Measurements from ENCODE around the gene HSD17B2. TPM values are rescaled to one million over a fixed set of nuclear protein-coding genes. Genes with fewer than 3 reads are reported as not detected.
"Not testable (repeated sequence)": the region's sequence is repeated elsewhere in the genome, so short reads cannot be mapped to it uniquely, and the experiment has no call there.

The HSD17B2 gene
- total RNA-seq, 4 donors from 2014 or later: not detected

DNA sequence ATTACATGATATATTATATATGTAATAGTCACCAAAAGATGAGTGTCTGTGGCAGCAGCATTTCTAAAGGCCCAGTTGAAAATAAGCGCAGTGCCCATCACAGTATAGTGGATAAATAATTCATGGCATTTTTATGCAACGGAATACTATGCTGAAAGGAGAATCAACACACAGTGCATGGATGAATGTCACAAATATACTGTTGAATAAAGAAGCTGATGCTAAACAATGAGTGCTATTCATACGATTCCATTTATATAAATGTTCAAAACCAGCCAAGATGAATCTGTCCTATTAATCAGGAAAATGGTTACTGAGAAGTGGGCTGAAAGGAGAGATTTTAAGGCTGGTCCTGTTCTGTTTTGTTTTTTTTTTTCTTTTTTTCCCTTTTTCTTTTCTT is 61.6 kb downstream of the HSD17B2 start:
- Histone ChIP-seq H3K4me3 (replicated peaks in 1 of 3) (no peak overlapping the region), H3K27me3 (no peaks in the 10 kb centered on the region), H3K27ac (no peak overlapping the region), H3K36me3 (no peaks in the 10 kb centered on the region), H3K4me1 (no peaks in the 10 kb centered on the region), H3K9me3 (no peaks in the 10 kb centered on the region)
- TF ChIP-seq POLR2A (IDR thresholded peaks at IDR 0.05): no peak
- TF ChIP-seq, protein P1, sequence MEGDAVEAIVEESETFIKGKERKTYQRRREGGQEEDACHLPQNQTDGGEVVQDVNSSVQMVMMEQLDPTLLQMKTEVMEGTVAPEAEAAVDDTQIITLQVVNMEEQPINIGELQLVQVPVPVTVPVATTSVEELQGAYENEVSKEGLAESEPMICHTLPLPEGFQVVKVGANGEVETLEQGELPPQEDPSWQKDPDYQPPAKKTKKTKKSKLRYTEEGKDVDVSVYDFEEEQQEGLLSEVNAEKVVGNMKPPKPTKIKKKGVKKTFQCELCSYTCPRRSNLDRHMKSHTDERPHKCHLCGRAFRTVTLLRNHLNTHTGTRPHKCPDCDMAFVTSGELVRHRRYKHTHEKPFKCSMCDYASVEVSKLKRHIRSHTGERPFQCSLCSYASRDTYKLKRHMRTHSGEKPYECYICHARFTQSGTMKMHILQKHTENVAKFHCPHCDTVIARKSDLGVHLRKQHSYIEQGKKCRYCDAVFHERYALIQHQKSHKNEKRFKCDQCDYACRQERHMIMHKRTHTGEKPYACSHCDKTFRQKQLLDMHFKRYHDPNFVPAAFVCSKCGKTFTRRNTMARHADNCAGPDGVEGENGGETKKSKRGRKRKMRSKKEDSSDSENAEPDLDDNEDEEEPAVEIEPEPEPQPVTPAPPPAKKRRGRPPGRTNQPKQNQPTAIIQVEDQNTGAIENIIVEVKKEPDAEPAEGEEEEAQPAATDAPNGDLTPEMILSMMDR (IDR thresholded peaks at IDR 0.05): no peak
- 92 to 97% methylated on average over 3 of the region's 3 CpGs for WGBS, 2 donors
- intact Hi-C loops (cut with DNase I): no loop called here
- no peak for DNase-seq

DNA sequence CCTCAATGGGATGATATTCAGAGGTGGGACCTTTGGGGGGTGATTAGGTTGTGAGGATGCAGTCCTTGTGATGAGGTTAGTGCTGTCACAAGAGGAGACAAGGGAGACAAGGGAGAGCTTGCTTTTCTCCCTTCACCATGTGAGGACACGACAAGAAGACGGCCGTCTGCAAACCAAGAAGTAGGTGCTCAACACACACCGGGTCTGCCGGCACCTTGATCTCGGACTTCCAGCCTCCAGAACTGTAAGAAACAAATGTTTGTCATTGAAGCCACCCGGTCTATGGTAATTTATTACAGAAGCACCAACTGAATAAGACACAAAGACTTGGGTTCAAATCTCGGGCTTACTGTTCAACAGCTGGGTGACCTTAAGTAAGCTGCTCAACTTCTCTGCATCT is 70.1 kb downstream of the HSD17B2 start:
- intact Hi-C loops (cut with DNase I): no loop called here
- no peak overlapping the region for H3K4me3 ChIP-seq (replicated peaks in 1 of 3)
- no peaks in the 10 kb centered on the region for H3K36me3 ChIP-seq
- TF ChIP-seq POLR2A (IDR thresholded peaks at IDR 0.05): no peak
- TF ChIP-seq, protein P1 (IDR thresholded peaks at IDR 0.05): no peak
- H3K27ac ChIP-seq: no peak overlapping the region
- 89 to 92% methylated on average over 8 of the region's 8 CpGs for WGBS, 2 donors
- DNase-seq: no peak
- H3K4me1 ChIP-seq: no peaks in the 10 kb centered on the region
- no peaks in the 10 kb centered on the region for H3K27me3 ChIP-seq
- no peaks in the 10 kb centered on the region for H3K9me3 ChIP-seq

DNA sequence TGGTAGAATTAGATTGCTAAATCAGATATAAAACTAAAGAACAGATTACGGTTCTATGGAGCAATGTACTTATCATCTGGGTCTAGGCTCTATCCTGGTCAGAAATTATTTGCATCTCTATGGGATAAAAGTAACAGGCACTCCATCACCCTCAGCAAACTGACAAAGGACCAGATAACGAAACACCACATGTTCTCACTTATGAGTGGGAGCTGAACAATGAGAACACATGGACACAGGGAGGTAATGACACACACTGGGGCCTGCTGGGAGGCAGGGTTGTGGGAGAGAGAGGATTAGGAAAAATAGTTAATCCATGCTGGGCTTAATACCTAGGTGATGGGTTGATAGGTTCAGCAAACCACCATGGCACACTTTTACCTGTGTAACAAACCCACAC is 73.0 kb downstream of the HSD17B2 start:
- Histone ChIP-seq H3K4me3 (replicated peaks in 1 of 3) (no peak overlapping the region), H3K9me3 (no peaks in the 10 kb centered on the region), H3K27me3 (no peaks in the 10 kb centered on the region), H3K4me1 (no peaks in the 10 kb centered on the region), H3K36me3 (no peaks in the 10 kb centered on the region), H3K27ac (no peak overlapping the region)
- intact Hi-C loops (cut with DNase I): no loop called here
- no peak for DNase-seq
- WGBS, 2 donors: 83 to 92% methylated on average over 2 of the region's 2 CpGs
- TF ChIP-seq POLR2A (IDR thresholded peaks at IDR 0.05): no peak
- TF ChIP-seq, protein P1 (IDR thresholded peaks at IDR 0.05): no peak

DNA sequence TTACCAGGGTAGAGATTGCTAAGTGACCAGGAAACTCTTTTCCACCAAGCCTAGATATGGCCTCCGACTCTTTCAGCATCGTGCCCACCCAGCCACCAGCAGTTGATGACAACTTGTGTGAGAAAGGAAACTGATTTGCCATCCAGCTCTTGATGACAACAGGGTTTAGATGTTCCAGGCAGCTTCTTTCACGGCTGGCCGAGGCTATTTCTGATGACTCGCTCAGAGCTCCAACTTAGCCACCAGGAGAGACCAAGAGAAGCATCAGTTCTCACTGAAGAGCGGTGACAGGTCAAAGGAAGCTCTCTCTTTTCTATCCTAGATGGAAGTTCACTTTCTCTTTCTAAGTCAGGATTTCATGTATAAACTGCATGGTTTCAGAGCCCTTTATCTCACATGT is 73.7 kb downstream of the HSD17B2 start:
- TF ChIP-seq POLR2A (IDR thresholded peaks at IDR 0.05): no peak
- TF ChIP-seq, protein P1 (IDR thresholded peaks at IDR 0.05): no peak
- Histone ChIP-seq H3K9me3 (no peaks in the 10 kb centered on the region), H3K4me1 (no peaks in the 10 kb centered on the region), H3K36me3 (no peaks in the 10 kb centered on the region), H3K4me3 (replicated peaks in 1 of 3) (no peak overlapping the region), H3K27ac (no peak overlapping the region), H3K27me3 (no peaks in the 10 kb centered on the region)
- 84 to 91% methylated on average over 6 of the region's 6 CpGs for WGBS, 2 donors
- intact Hi-C loops (cut with DNase I): no loop called here
- no peak for DNase-seq

DNA sequence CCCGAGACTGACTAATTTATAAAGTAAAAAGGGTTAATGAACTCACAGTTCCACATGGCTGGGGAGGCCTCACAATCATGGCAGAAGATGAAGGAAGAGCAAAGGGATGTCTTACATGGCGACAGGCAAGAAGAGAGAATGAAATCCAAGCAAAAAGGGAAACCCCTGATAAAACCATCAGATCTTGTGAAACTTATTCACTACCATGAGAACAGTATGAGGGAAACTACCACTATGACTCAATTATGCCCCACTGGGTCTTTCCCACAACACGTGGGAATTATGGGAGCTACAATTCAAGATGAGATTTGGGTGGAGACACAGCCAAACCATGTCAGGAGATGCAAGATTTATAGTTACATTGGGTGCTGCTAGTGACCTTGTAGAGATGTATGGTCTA is 74.2 kb downstream of the HSD17B2 start:
- H3K27ac ChIP-seq; H3K27me3 ChIP-seq; H3K9me3 ChIP-seq; DNase-seq; H3K36me3 ChIP-seq; intact Hi-C loops (cut with DNase I); H3K4me1 ChIP-seq; H3K4me3 ChIP-seq (replicated peaks in 1 of 3): not testable (repeated sequence)
- WGBS, 2 donors: 76 to 79% methylated on average over 3 of the region's 3 CpGs

DNA sequence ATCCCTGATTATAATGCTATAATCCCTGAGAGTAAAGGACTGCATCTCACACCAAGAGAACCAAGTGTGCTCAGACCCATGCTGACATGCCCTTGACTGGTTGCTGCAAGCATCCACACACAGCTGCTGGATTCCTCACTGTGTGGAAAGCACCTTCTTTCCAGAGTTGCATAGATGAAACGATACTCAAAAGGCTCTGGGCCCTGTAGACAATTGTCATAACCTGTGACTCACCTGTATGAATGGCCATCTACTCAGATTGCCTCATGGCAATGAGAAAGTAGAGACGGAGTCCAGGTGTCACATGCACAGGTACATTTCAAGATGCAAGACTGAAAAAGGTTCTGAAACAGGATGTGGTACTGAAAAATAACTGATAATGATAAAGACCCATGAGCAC is 76.9 kb downstream of the HSD17B2 start:
- no peaks in the 10 kb centered on the region for H3K27me3 ChIP-seq
- H3K9me3 ChIP-seq: no peaks in the 10 kb centered on the region
- H3K27ac ChIP-seq: no peak overlapping the region
- no peaks in the 10 kb centered on the region for H3K4me1 ChIP-seq
- no peak overlapping the region for H3K4me3 ChIP-seq (replicated peaks in 1 of 3)
- no peak for DNase-seq
- H3K36me3 ChIP-seq: no peaks in the 10 kb centered on the region
- TF ChIP-seq POLR2A (IDR thresholded peaks at IDR 0.05): no peak
- TF ChIP-seq, protein P1 (IDR thresholded peaks at IDR 0.05): no peak
- intact Hi-C loops (cut with DNase I): no loop called here
- WGBS, 2 donors: 74 to 76% methylated on average over 2 of the region's 2 CpGs
